Cardiac septum (tissue), 1 donor: ENCODE measurements around the gene PGBD1. TPM values are rescaled to one million over a fixed set of nuclear protein-coding genes. Genes with fewer than 3 reads are reported as not detected.
A peak's percentile ranks its signal among the peaks of the same experiment; 100 is the strongest.
"Not testable (repeated sequence)": the region's sequence is repeated elsewhere in the genome, so short reads cannot be mapped to it uniquely, and the experiment has no call there.

Experiments
- DNase-seq: peaks from one replicate; pipeline ENCODE4 v3.0.0-alpha.2; 2020; ENCODE audit warnings: low spot score
- intact Hi-C: fragments of 100-400 bp; cut with DNase I; formaldehyde crosslinking; loops from one replicate; pipeline ENCODE4 v1.14.0; 2022
- total RNA-seq: library from RNA; stranded (reverse); fragmentation: NEBNext Ultra II Directional; extraction: Animal tissue kit (Norgen Biotek cat#: 25700); gene quantifications from one replicate; pipeline ENCODE4 v1.2.1, GENCODE V29; 2021
- donor health status: DM: no; HTN: no; CAD: no.

Gene PGBD1
- total RNA-seq, 1 donor from 2014 or later, result 3.8 TPM

DNA sequence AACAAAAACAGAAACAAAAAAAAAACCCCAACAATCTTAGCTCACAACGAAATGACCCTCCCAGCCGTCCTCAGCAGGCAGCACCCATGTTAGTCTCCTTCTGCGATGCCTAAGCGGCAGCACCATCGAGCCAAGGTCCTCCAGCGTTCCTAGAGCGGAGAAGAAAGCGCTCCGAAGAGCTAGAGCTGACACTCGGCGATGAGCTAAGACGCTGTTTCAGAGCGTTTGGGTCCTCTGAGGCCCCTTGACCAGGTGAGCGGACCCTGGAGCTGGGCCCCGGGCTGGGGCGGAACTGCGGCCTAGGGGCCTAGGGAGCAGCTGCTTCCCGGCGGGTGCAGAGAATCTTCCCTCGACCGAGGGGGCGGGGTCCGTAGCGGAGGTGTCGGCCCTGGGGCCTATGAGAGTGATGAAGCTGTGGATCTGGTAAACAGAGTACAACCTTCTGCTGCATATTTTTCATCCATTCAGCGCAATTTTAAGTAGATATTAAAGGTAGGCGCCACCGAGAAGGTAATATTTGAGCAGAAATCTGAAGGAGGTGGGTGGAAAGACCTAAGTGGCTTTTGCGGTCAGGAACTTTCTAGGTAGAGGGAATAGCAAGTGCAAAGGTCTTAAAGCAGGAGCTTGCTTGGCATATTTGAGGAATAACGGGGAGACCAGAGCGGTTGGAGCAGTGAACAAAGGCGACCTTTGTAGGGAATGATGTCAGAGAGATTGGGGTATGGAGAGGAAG lies 14.2 kb upstream of the PGBD1 start, which contains the start of gene ZSCAN26:
ZSCAN26 (plus strand) TSS at position 182 of the 733 bp plus-strand sequence. CDS start 4,777 bp downstream, outside the sequence.
- intact Hi-C loops, result loop anchor here (2.0 to 5.0 kb wide), 2 partner anchors 70 to 84 kb away; partner anchors contain the start of gene ZSCAN31
- peak; percentile 89 for DNase-seq

- intact Hi-C loops, result loop anchor here (2.0 to 5.0 kb wide), 2 partner anchors 70 to 83 kb away; partner anchors contain the start of gene ZSCAN31
- no peak for DNase-seq
Observed at GRCh38 chr6:28267695-28268059, 13.7 kb upstream of the PGBD1 start.

DNA sequence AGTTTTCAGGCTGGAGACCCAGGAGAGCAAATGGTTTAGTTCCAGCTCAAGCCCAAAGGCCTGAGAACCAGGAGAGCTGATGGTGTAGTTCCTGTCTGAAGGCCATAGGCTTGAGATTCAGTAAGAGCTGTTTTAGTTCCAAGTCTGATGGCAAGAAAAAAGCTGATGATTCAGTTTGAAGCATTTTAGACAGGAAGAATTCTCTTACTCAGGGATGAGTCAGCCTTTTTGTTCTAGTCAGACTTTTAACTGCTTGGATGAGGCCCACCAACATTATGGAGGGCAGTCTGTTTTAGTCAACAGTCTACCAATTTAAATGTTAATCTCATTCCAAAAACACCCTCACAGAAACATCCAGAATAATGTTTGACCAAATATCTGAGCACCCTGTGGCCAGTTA lies 11.9 kb upstream of the PGBD1 start:
- DNase-seq, result no peak
- intact Hi-C loops, result loop anchor here (5.0 kb wide), 1 partner anchor 68 kb away; the partner anchor contains the start of gene ZSCAN31

- intact Hi-C loops, result no loop called here
- no peak for DNase-seq
Observed at GRCh38 chr6:28274888-28275287, 6.5 kb upstream of the PGBD1 start.

GRCh38 chr6:28277746-28278145 lies 3.6 kb upstream of the PGBD1 start:
- DNase-seq, result no peak
- intact Hi-C loops, result no loop called here

- intact Hi-C loops, result loop anchor here (2.0 kb wide), 1 partner anchor 70 kb away; no protein-coding TSS in a partner anchor
Observed at GRCh38 chr6:28280595-28281287, 631 bp upstream of the PGBD1 start.

DNA sequence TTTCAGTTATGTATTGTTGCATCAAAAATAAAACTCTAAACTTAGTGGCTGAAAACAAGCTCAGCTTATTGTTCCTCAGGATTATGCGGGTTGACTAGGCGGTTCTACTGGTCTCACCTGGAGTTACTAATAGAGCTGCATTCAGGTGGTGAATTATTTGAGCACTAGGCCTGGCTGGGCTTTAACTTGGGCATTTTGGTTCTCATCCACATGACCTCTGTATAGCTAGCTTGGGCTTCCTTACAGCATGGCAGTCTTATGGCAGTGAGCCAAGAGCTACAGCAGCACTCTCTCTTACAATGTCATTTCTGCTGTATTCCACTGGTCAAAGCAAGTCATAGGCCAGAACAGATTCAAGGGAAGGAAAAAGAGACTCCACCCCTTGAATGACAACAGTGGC lies 1.6 kb downstream of the PGBD1 start:
- intact Hi-C loops, result no loop called here
- no peak for DNase-seq

More at GRCh38 chr6:28280595-28281287, 631 bp upstream of the PGBD1 start:
- DNase-seq, result no peak

DNA sequence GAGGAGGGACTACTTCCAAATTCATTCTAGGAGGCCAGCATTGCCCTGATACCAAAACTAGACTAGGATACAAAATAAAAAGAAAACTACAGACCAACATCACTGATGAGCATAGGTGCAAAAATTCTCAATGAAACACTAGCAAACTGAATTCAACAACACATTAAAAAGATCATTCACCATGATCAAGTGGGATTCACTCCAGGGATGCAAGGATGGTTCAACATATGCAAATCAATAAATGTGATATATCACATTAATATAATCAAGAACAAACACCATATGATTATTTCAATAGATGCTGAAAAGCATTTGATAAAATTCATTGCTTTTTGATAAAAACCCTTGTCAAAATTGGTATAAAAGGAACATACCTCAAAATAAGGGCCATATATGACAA lies 10.2 kb downstream of the PGBD1 start:
- no peak for DNase-seq
- intact Hi-C loops, result no loop called here

- intact Hi-C loops, result no loop called here
- DNase-seq, result no peak
Observed at GRCh38 chr6:28295326-28295725, 14.0 kb downstream of the PGBD1 start.

GRCh38 chr6:28296520-28297060 lies 15.2 kb downstream of the PGBD1 start:
- intact Hi-C loops, result no loop called here
- no peak for DNase-seq

- DNase-seq, result no peak
- intact Hi-C loops, result no loop called here
Observed at GRCh38 chr6:28303570-28303969, 22.2 kb downstream of the PGBD1 start.

DNA sequence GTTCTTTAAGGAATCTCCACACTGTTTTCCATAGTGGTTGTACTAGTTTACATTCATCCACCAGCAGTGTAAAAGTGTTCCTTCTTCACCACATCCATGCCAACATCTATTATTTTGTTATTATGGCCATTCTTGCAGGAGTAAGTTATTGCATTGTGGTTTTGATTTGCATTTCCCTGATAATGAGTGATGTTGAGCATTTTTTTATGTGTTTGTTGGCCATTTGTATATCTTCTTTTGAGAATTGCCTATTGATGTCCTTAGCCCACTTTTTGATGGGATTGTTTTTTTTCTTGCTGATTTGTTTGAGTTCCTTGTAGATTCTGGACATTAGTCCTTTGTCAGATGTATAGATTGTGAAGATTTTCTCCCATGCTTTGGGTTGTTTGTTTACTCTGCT lies 25.0 kb downstream of the PGBD1 start:
- intact Hi-C loops, DNase-seq: not testable (repeated sequence)

- intact Hi-C loops, result no loop called here
- no peak for DNase-seq
Observed at GRCh38 chr6:28311139-28311823, 29.9 kb downstream of the PGBD1 start.

GRCh38 chr6:28312939-28313338 lies 31.6 kb downstream of the PGBD1 start:
- no peak for DNase-seq
- intact Hi-C loops, result no loop called here

DNA sequence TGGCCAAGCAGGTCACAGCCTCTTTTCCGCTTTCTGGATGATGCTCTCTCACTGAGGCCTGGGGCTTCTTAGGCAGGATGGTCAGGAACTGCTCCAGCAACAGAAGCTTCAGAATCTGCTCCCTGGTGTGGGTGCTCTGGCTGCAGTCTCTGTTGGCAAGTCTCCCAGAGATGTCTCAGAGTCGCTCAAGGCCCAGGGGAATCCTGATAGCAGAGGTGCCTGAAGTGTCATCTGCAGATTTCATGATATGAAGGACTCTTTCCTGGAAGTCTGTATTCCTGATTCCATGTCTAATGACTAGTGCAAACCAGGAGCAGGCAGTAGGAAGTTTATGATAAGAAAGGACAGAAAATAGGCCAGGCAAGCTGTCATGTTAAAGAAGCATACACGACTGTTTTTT lies 34.3 kb downstream of the PGBD1 start:
- DNase-seq, result no peak
- intact Hi-C loops, result no loop called here

GRCh38 chr6:28317866-28318265 lies 36.5 kb downstream of the PGBD1 start:
- intact Hi-C loops, DNase-seq: not testable (repeated sequence)

DNA sequence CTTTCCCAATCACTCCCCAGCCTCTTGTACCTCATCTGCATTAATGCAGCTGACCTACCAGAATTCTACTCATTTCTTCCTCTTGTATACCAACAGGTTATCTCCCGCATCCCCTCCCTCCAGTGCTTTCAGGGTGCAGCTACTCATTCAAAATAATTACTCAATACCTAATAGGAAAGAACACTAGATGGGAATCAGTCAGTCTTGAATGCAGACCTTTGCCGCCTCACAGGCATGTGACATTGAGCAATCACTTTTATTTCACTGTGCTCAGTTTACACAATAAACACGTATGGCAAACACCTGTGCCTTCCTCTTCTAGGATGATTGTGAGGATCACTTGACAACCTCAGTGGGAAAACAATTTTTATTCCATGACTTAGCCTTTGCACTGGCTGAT lies 41.3 kb downstream of the PGBD1 start:
- no peak for DNase-seq
- intact Hi-C loops, result no loop called here

- no peak for DNase-seq
- intact Hi-C loops, result no loop called here
Observed at GRCh38 chr6:28323813-28324424, 42.5 kb downstream of the PGBD1 start.

DNA sequence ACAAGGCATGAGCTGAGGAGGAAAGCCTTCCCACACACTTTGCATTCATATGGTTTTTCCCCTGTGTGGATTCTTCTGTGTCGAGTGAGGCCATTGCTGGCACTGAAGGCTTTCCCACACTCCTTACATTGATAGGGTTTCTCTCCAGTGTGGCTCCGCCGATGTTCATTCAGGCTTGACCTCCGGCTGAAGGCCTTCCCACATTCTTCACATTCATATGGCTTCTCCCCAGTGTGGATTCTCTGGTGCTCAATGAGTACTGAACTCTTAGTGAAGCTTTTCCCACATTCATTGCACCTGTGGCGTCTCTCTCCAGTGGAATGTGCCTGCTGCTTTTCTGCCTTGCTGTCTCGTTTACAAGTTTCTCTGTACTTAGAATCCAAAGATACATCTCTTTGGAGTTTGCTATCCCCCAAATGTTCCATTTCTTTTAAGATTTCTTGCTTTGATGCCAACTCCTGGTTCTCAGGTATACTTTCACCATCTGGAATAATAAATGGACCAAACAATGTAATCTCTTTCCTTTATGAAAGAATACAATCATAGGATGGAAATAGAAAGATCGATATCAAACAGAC lies 45.1 kb downstream of the PGBD1 start:
- no peak for DNase-seq
- intact Hi-C loops, result no loop called here
